Kidney (tissue), 14 donors: ENCODE measurements around the gene URM1. TPM values are rescaled to one million over a fixed set of nuclear protein-coding genes. Genes with fewer than 3 reads are reported as not detected.

Experiments
- DNase-seq, 5 donors: peaks; one replicate each; pipeline ENCODE4 v3.0.0-alpha.2; 2013 to 2020
- FAIRE-seq: peaks from 2 replicates; lab custom pipeline; 2012; peaks lifted over from hg19 to GRCh38; lab: Jason Lieb, UNC
- H3K27ac ChIP-seq, 2 donors: one replicate each; pipeline ENCODE4 v1.7.0; 2013; ENCODE audit warnings: low read depth in 2 of 2, low read length in 2 of 2, inconsistent platforms in 1 of 2
- H3K27me3 ChIP-seq: one replicate; pipeline ENCODE4 v1.7.1; 2013; ENCODE audit warnings: low read length, inconsistent platforms; ENCODE audit not compliant: control insufficient read depth, insufficient read depth
- H3K36me3 ChIP-seq, 3 donors: one replicate each; pipeline versions ENCODE4 v1.7.0 to v1.7.1; 2013; ENCODE audit warnings: low read length in 3 of 3, control low read depth in 1 of 3, inconsistent platforms in 1 of 3; ENCODE audit not compliant: insufficient read depth in 3 of 3, control insufficient read depth in 2 of 3
- H3K4me1 ChIP-seq, 3 donors: one replicate each; pipeline versions ENCODE4 v1.7.0 to v1.7.1; 2013; ENCODE audit warnings: low read length in 3 of 3, inconsistent platforms in 1 of 3, low read depth in 1 of 3; ENCODE audit not compliant: control insufficient read depth in 2 of 3, insufficient read depth in 2 of 3
- H3K4me3 ChIP-seq, 3 donors: one replicate each; pipeline versions ENCODE4 v1.7.0 to v1.8.1; 2013; ENCODE audit warnings: low read length in 3 of 3, control low read depth in 1 of 3, inconsistent platforms in 1 of 3
- H3K9ac ChIP-seq, 3 donors: one replicate each; pipeline versions ENCODE4 v1.7.0 to v1.7.1; 2013; ENCODE audit warnings: low read length in 3 of 3, control low read depth in 1 of 3, inconsistent platforms in 1 of 3
- H3K9me3 ChIP-seq, 3 donors: one replicate each; pipeline versions ENCODE4 v1.7.0 to v1.7.1; 2013; ENCODE audit warnings: low read length in 3 of 3, control low read depth in 1 of 3, inconsistent platforms in 1 of 3; ENCODE audit not compliant: control insufficient read depth in 2 of 3, insufficient read depth in 1 of 3
- intact Hi-C: fragments of 100-400 bp; cut with DNase I; formaldehyde crosslinking; loops from one replicate; pipeline ENCODE4 v1.11.1; 2022
- polyA plus RNA-seq: library from polyadenylated mRNA; stranded (reverse); fragments of 350-450 nt; fragmentation: Illumina TruSeq; extraction: RNeasy Lipid Tissue Mini Kit (QIAGEN cat#74804); gene quantifications from one replicate; pipeline ENCODE4 v1.2.3, GENCODE V29; 2014; ENCODE audit warnings: low read depth, low replicate concordance; ENCODE audit not compliant: insufficient read depth
- total RNA-seq: library from RNA; stranded (reverse); fragmentation: NEBNext Ultra II Directional; extraction: Animal tissue kit (Norgen Biotek cat#: 25700); gene quantifications from one replicate; pipeline ENCODE4 v1.2.1, GENCODE V29; 2021
- TF ChIP-seq, protein P1 (sequence below): IDR thresholded peaks from 3 replicates; pipeline ENCODE4 v1.5.1; 2012; ENCODE audit warnings: mild to moderate bottlenecking, moderate library complexity, borderline replicate concordance; ENCODE audit not compliant: insufficient read depth; ENCODE audit errors: extremely low read depth
- donor health status: control.
- donor health status: control.
- donor health status: control.
- donor health status: control.
- donor health status: control.
- donor health status: DM: yes; HTN: yes; CAD: no.
- donor health status: Normal renal cell carcinoma (clear cell type).

The URM1 gene
- total and polyA plus RNA-seq, 2 donors from 2014 or later: 55.2 to 55.9 TPM

DNA sequence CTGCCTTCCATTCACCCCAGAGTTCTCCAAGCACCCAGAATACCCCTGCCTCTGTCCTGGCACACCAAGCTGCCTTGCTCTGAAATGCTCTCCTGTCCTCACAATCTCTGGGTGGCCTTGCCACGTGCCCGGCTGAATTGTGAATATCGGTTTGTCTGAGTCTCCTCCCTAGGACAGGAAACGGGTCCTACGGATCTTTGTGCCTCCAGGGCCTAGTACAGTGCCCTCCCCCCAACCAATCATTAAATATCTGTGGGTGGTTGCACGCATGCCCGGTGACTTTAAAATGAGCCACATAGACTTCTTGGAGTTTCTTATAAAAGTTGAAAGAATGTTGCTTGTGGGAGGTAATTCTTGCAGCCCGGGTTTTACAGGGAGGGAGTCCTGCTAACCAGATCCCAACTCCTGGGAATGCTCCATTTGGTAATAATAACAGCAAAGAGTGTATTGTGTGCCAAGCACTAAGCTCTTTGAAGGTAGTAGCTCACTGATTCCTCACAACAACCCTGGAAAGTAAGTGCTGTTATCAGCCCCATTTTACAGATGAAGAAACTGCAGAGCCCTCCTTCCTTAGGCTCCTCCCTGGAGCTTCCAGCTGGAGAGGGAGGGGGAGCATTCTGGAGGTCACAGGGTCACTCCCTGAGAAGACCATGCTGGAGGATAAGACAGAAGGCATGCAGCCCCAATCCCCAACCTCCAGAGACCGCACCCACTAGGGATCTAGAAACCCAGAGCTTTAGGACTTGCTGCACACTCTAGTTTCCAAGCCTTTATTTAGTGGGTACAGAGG lies 23.4 kb downstream of the URM1 start:
- FAIRE-seq (no peak), DNase-seq (no peak)
- H3K27me3 ChIP-seq: peaks cover 39% of the 10 kb centered on the region
- intact Hi-C loops: no loop called here
- no peak overlapping the region for H3K4me3 ChIP-seq
- TF ChIP-seq, protein P1, sequence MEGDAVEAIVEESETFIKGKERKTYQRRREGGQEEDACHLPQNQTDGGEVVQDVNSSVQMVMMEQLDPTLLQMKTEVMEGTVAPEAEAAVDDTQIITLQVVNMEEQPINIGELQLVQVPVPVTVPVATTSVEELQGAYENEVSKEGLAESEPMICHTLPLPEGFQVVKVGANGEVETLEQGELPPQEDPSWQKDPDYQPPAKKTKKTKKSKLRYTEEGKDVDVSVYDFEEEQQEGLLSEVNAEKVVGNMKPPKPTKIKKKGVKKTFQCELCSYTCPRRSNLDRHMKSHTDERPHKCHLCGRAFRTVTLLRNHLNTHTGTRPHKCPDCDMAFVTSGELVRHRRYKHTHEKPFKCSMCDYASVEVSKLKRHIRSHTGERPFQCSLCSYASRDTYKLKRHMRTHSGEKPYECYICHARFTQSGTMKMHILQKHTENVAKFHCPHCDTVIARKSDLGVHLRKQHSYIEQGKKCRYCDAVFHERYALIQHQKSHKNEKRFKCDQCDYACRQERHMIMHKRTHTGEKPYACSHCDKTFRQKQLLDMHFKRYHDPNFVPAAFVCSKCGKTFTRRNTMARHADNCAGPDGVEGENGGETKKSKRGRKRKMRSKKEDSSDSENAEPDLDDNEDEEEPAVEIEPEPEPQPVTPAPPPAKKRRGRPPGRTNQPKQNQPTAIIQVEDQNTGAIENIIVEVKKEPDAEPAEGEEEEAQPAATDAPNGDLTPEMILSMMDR: no peak
- H3K9ac ChIP-seq: no peak overlapping the region
- H3K27ac ChIP-seq: no peak overlapping the region
- no peaks in the 10 kb centered on the region for H3K4me1 ChIP-seq
- no peaks in the 10 kb centered on the region for H3K9me3 ChIP-seq
- H3K36me3 ChIP-seq: peaks cover 0 to 6% (median 0%) of the 10 kb centered on the region in 3 donors

GRCh38 chr9:128396970-128397613 lies 25.9 kb downstream of the URM1 start:
- FAIRE-seq (no peak), DNase-seq (no peak)
- peaks cover 26% of the 10 kb centered on the region for H3K27me3 ChIP-seq
- H3K4me3 ChIP-seq: no peak overlapping the region
- no peaks in the 10 kb centered on the region for H3K36me3 ChIP-seq
- no peaks in the 10 kb centered on the region for H3K4me1 ChIP-seq
- H3K27ac ChIP-seq: no peak overlapping the region
- no peaks in the 10 kb centered on the region for H3K9me3 ChIP-seq
- H3K9ac ChIP-seq: no peak overlapping the region
- TF ChIP-seq, protein P1: no peak
- intact Hi-C loops: no loop called here

DNA sequence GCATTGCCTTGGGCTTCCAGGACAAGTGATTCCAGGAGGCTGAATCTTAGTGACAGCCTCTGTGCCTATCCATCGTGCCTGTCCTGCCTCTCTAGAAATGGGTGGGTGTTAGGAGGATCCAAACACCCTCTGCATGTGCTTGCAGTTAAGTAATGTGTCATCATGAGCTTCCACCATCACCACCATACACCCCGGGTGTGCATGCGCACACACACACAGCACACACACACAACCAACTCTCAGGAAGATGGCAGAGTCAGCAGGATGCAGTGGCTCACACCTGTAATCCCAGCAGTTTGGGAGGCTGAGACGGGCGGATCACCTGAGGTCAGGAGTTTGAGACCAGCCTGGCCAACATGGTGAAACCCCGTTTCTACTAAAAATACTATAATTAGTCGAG lies 26.7 kb downstream of the URM1 start:
- H3K4me3 ChIP-seq: no peak overlapping the region
- no peaks in the 10 kb centered on the region for H3K4me1 ChIP-seq
- DNase-seq (no peak), FAIRE-seq (no peak)
- intact Hi-C loops: no loop called here
- TF ChIP-seq, protein P1: no peak
- H3K27me3 ChIP-seq: peaks cover 21% of the 10 kb centered on the region
- H3K36me3 ChIP-seq: no peaks in the 10 kb centered on the region
- no peak overlapping the region for H3K27ac ChIP-seq
- H3K9ac ChIP-seq: no peak overlapping the region
- H3K9me3 ChIP-seq: no peaks in the 10 kb centered on the region
